IPS DF 19.7 (cell line): Measurements from ENCODE around the gene SLC25A5.

Source experiments
- DNase-seq: peaks from one replicate; pipeline ENCODE4 v3.0.0-alpha.2; 2013; ENCODE audit warnings: low read depth, low spot score

Gene SLC25A5

DNA sequence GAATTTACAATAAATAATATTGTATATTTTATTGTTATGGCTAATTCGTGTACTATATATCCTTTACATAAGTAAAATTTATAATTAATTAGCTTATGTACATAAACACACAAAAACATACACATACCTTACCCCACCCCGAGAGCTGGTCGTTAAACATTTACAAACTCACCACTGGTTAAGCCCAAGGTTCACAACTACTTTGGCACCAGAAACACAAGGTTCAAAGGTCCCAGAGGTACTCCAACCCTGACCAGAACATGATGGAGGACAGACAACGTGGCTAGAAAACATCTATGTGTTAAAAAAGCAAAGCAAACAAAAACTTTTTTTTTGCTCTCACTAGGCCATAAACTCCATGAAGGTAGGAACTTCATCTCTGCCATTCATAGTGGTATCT, 37.7 kb downstream of the SLC25A5 start:
- no peak for DNase-seq

DNA sequence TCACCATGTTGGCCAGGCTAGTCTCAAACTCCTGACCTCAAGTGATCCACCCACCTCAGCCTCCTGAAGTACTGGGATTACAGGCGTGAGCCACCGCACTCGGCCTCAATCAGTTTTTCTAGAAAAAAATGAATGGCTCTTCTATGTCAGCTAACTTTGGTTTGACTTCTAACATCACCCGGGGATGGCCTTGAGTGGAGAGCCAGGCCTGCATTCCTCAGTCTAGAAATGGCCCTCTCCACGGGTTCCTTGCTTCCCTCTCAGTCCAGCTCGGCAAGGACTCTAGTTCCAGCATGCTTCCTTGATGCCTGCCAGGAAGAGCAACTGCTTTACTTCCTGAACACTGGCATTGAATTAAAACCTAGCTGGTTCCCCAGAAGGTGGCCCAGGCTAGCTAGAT, 39.0 kb downstream of the SLC25A5 start:
- no peak for DNase-seq

DNA sequence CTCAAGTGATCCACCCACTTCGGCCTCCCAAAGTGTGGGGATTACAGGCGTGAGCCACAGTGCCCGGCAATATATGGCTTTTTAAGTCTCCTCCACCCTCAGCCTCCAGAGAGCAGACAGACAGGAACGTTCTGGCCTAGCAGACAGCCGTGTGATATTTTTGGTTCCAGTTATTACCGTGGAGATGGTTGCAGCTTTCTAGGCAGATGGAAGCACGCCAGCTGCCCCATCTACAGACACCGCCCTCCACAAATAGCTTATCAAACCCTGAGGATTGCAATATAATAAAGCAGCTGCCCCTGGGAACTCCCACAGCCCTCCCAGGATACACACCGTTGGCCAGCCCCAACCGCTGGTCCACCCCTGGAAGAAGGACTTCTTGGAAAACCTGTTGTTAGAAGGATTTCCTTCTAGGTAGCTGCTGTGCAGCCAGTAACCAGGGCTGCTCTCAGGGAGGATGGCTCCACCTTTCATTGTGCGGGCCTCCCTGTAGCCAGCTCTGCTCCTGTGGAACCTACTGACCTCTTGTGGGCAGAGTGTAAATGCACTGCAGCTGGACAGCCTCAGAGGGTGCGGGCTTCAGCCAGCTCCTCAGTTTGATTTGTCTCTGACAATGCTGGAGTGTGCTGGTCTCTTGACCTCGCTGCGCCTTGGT, 44.0 kb downstream of the SLC25A5 start:
- DNase-seq: no peak

DNA sequence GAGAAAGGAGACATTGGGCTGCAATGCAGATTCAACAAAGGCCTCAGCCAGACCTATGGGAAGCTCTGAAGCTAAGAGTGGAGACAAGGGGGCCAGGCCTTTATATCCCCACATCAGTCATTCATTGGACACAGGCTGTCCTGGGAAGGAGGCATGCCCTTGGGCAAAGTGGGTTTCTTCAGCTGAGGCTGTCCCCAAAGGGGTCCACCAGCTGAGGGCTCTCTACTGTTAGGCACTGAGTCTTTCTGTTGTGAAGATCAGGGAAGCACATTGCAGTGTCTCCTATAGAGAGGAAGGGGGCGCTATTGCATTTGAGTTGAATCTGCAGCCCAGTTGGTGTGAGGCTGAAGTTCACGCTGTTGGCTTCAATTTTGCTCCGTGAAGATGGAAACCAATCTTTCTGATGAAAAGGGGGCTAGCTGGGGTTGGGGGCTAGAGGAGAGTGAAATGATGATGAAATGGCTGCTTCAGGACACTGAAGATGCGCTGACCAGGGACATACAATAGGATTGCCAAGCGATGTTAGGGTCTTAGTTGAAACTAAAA, 48.0 kb downstream of the SLC25A5 start:
- no peak for DNase-seq

DNA sequence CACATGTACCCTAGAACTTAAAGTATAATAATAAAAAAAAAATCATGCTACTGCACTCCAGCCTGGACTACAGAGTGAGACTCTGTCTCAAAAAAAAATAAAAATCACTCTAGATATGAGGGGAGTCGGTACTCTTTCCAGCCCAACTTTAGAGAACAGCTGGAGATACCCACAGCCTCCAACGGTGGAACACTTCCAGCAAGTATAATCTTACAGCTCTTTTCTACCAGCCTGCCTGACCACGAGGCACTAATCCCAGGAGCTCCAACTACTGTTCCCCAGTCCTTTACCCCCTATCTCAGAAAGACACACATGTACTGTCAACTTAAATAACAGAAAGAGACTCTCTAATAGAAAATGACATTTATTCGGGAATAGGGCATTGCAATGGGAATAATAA, 50.1 kb downstream of the SLC25A5 start:
- no peak for DNase-seq
